Epithelial cell of prostate (primary cell): ENCODE measurements around the gene ZNF385B.

ENCODE experiments used
- DNase-seq: peaks from one replicate; pipeline ENCODE4 v3.0.0-alpha.2; 2011; ENCODE audit warnings: low read depth, low spot score
- H3K27ac ChIP-seq: fragments of 450-650 bp; 2 replicates; pipeline ENCODE4 v1.5.1; 2017; ENCODE audit warnings: mild to moderate bottlenecking

The ZNF385B gene

DNA sequence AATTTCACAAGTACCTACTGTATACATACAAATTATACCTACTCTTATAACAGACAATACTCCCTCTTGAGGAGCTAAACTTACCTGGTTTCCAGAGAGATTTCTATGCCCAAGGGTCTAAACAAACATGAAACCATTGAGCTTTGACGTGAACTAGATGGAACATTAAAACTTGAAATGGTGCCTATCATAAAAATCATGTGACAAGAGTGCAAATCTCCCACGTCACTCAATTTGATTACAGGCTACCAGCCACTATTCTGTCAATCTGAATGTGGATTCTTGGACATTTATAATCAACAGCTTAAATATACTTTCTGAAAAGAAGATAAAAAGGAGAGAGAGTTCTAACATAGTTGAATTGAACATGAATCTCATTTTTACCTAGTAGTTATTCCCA lies 299.7 kb downstream of the ZNF385B start:
- no peak overlapping the region for H3K27ac ChIP-seq
- DNase-seq, result no peak

DNA sequence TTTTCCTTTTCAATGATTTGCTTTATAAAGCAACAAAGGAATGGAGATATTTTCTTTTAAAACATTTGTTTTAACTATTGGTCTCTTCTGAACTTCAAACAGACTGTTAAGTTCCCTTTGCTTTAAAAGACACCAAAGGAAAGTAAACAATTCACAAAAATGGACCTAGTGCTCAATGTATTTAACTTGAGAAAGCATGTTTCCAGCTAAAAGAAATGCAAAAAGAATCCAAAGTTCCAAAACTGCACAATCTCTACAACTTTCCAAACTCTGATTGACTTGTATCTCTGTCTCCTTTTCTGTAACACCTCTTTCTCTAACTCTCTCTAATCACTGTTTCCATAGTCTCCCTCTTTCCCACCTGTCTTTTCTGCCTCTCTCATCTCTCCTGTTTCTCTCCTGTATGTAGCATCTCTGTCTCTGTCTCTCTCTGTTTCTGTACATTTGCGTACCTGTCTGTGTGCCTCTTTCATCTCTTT lies 301.1 kb downstream of the ZNF385B start:
- H3K27ac ChIP-seq, result no peak overlapping the region
- DNase-seq, result no peak

DNA sequence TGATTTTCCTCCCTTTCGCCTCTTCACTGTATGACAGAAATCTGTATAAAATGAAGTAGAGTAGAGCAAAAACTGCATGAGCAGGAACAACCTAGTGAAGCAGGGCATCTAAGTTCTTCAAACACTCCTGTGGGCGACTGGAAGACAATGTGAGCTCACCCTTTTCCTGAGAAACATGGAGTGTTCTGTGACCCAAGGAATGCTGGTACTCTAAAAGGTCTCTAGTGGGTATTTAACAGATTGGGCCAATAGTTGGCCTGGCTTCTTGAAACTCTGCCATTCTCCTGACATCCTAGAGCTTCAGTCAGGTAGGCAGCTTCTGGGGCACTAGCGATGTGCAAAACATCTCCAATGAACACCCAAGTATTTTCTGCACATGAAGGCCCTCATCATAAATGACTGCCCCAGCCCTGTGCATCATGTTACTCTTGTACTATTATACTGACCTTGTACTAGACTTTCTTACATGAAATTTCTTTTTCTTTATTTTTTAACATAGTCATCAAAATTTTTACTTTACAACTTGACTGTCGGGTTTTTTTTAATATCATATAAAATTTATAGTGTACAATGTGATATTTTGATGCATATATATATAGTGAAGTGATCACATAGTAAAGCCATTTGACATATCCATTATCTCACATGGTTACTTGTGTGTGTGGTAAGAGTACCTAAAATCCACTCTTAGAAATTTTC lies 302.2 kb downstream of the ZNF385B start:
- no peak overlapping the region for H3K27ac ChIP-seq
- no peak for DNase-seq

DNA sequence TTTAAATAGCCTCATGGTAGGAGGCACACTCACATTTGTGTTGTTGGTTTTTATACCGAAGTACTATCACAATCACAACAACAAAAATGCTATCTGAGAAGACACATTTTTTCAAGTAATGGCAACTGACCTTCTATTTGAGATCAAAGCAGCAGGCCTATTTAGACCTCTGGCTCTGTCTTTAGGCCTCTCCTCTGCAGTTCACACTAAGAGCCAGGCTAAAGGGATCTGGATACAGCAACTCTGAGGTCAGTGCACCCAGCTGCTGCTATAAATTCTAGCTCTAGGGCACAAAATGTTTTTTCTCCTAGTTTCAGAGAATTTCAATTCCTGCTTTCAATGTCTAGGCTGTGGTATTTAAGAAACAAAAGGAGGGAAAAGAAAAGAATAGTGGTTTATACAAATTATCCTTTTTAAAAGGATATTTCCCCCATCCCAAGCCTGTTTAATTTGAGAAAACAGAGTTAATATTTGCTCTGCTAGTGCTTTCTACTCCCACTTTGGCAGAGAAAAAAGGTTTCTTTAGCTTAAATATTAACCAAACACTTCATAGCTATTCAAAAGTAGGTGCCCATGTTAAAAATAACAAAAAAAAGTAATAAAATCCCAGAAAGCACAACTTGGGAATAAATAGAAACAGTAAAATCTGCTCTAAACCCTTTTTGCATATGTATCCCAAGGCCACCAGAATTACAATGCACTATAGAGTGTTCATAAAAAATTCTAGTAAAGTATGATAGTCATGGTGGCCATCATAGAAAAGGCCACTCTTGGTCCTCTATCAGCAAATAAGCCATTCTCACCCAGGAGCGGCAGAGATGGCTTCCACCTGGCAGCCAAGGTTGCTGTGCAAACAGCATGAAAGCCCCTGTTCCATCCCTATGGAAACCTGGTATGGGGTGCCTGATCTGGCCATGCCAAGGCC lies 303.1 kb downstream of the ZNF385B start:
- H3K27ac ChIP-seq, result no peak overlapping the region
- DNase-seq, result no peak

DNA sequence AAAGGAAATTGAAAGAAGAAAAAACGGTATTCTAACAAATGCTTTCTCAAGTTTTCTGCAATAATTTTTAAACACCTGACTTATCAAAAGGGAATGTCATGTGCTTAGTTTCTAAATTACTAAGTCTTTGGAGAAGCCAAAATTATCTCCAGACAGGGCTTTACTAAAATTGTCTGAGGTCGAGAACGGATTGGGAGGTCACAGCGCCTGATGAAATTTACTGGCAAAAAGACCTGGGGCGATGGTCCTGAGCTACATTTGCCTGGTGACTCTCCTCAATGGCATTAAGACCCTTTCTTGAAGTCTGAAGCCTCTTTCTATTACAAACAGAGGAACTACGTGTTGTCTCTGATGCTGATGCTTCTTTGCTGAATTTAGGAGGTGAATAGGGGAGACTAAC lies 305.0 kb downstream of the ZNF385B start:
- H3K27ac ChIP-seq, result no peak overlapping the region
- DNase-seq, result no peak

DNA sequence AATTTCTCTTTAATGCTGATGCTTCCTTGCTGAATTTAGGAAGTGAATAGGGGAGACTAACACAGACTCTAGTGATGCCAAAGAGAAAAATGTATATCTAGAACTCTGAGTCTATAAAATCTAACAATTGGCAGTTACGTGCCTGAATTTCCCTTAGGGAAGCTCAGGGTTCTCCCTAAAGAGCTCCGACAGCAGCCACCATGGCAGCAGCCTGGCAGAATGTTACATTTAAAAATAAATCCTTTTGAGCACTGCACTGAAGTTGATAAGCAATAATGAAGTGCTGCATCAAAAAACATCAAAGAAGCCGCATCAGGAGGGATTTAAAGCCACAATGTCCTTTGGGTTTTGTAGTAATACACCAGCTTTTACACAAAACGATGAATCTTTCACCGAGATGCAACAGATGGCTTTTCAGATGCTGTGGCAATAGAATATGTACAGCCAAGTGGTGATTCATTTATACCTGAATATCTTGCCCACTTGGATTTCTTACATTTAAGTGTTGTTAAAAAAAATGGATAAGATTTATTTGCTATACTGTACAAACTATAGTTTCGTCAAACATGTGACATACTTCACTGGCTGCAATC lies 305.6 kb downstream of the ZNF385B start:
- DNase-seq, result no peak
- H3K27ac ChIP-seq, result no peak overlapping the region

DNA sequence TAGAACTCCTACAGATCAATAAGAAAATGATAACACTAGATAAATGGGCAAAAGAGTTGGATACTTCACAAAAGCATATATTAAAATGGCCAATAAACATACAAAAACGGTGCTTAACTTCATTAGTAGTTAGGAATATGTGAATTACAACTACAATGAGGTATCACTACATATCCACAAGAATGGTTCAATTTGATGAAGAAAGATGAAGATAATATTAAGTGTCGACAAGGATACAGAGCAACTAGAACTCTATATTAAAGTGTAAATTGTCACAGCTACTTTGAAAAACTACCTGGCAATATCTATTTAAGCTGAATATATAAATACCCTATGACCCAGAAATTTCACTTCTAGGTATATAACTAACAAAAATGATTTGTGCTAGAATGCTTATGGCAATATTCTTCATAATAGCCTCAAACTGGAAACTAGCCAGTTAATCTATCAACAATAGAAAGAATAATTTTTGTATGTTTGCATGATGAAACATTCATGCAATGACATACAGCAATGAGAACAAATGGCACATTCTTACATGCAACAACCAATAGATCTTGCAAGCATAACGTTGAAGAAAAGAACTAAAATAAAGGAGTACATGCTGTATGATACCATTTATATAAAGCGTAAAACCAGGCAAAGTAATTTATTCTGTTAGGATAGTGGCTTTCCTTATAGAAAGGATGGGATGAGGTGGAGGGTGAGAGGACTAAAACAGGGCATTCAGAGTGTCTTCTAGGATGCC lies 306.6 kb downstream of the ZNF385B start:
- no peak overlapping the region for H3K27ac ChIP-seq
- DNase-seq, result no peak

DNA sequence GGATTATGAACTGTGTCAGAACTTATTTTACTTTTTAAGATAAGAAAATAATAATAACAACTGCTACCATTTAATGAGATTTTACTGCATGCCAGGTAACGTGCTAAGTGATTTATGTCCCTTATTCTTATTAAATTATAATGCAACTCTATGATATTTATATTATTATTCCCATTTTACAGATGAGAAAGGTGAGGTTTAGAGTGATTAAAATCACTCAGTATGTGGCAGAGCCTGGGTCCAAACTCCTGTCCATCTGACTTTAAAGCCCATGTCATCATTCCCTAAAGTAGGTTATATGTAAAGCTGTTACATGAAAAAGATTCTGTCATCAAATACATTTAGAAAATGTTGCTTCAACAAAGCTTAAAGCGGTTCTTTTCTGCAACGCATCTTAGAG lies 308.0 kb downstream of the ZNF385B start:
- no peak for DNase-seq
- no peak overlapping the region for H3K27ac ChIP-seq

DNA sequence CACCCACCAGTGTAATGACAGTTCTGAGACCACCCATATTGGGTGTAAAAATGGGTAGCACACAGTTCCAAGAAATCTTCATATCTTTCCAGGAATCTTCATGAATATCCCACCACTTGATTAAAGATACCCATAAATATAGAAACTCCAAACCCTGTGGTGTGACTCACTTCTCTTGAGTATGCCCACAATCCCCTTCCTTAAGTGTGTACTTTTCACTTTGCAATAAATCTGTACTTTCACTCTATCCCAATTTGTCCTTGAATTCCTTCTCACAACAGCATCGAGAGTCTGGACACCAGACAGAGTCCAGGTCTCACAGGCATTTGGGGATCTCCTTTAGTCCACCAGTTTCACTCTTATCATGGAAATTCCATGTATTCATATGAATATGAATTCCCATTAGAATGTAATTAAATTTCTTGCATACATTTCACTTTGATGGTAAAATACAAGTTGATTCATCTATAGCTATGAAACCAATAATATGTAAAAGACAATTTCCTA lies 309.8 kb downstream of the ZNF385B start:
- H3K27ac ChIP-seq, result no peak overlapping the region
- DNase-seq, result no peak

DNA sequence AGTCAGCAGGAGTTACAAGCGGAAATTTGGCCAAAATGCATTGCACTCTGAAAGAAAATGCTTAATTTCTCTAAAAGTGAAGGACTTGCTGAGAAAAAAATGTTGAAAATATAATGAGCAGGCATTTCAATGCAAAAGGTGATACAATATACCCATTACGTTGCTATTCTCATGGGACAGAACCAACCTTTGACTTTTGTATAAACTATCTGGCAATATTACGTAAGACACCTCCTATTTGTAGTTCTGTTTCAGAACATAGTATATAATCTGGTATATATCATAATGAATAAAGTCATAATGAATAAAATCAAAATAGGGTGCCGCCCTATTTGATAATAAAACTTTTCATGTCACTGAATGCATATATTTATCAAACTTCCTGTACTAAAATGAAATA lies 310.6 kb downstream of the ZNF385B start:
- no peak for DNase-seq
- no peak overlapping the region for H3K27ac ChIP-seq

DNA sequence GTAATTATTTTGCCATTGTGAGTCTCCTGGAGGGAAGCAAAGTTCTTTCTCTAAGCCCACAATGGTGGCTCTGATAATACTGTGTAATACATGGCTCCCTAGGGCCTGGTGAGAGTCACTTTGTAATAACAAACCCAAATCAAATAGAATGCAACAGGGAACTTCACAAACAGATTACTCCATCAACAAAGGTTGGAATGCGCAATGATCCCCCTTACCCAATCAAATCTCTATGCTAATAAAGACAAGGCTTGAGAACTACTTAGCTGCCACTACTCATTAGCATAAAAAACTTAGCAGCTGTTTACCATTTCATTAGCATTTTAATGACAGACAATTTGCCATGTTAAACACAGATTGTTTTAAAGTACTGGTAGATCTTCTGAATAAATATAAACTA lies 311.2 kb downstream of the ZNF385B start:
- H3K27ac ChIP-seq, result no peak overlapping the region
- no peak for DNase-seq

DNA sequence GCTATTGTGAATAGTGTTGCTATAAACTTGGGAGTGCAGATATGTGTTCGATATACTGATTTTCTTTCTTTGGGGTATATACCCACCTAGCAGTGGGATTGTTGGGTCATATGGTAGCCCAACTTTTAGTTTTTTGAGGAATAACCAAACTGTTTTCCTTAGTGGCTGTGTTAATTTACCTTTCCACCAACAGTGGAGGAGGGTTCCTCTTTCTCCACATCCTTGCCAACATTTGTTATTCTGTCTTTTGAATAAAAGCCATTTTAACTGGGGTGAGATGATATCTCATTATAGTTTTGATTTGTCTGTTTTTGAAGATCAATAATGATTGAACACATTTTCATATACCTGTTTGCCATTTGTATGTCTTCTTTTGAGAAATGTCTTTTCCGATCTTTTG lies 314.8 kb downstream of the ZNF385B start:
- no peak for DNase-seq

DNA sequence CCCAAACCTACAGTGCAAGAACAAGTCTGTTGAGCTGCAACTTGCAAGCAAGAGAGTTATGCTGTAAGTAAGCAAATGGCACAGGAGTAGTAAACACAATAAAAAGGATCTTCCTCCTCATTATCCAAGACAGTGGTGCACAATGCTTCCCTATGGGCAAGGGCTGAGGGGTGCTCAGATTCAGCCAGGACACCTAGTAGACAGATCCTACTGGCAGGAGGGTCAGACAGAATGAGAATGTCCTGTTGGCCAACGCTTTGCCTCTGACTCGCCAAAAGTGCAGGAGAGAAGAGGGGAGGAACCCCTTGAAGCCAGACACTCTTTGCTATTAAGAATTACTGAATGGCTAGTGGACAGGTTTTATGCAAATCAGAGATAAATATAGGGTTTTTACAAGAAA lies 316.4 kb downstream of the ZNF385B start:
- no peak overlapping the region for H3K27ac ChIP-seq
- no peak for DNase-seq

More for the DNA sequence above, 314.8 kb downstream of the ZNF385B start:
- no peak overlapping the region for H3K27ac ChIP-seq

DNA sequence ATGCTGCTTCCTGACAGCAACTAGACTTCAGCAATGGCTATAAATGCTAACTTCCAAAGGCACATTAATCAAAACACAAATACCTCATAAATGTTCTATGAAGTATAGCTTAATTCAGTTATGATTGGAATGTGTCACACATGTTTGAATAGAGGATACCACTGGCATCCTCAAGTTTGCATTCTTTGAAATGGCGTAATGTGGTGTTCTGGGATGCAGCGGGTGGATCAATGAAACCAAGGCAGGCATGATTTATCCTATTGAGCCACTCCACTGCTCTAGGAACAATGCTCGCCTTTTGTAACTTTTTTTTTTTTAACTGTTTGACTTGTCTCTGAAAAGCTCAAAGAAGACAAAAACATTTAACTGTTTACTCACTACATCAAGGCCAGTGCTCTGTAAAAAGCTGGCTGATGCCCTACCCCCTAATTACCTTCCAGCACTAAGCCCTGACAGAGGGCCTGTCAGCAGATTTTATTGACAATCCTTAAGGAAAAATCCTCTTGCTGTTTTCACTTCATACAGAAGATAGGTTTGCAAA lies 318.0 kb downstream of the ZNF385B start:
- no peak overlapping the region for H3K27ac ChIP-seq
- DNase-seq, result no peak

DNA sequence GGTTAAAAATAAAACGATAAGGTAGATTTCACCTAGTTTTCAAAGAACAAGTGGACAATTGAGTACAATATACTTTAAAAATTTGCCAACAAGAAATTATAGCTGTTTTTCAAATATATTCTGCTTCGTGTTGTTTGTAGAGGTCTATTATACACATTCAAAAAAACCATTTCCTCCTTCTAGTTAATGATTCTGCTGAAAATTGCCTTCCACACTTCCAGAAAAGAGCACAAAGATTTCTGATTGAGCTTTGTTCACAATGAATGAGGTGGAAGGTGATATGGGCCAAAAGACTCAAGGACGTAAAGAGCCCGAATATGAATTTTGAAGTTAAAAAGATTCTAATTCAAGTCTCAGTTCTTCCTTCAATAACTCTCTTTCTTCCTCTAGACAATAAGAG lies 319.8 kb downstream of the ZNF385B start:
- no peak for DNase-seq

DNA sequence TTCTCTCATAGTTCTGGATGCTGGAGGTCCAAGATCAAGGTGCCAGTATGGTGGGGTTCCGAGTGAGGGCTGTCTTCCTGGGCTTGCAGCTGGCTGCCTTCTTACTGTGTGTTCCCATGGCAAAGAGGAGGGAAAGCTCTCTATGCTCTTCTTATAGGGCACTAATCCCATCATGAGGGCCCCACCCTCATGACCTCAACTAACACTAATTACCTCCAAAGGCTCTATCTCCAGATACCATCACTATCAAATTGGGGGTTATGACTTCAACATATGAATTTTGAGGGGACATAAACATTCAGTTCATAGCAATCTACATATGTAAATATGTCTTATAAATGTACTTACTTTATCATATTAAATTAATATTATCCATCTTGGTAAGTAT lies 322.3 kb downstream of the ZNF385B start:
- no peak for DNase-seq

More for the DNA sequence above, 319.8 kb downstream of the ZNF385B start:
- no peak overlapping the region for H3K27ac ChIP-seq

DNA sequence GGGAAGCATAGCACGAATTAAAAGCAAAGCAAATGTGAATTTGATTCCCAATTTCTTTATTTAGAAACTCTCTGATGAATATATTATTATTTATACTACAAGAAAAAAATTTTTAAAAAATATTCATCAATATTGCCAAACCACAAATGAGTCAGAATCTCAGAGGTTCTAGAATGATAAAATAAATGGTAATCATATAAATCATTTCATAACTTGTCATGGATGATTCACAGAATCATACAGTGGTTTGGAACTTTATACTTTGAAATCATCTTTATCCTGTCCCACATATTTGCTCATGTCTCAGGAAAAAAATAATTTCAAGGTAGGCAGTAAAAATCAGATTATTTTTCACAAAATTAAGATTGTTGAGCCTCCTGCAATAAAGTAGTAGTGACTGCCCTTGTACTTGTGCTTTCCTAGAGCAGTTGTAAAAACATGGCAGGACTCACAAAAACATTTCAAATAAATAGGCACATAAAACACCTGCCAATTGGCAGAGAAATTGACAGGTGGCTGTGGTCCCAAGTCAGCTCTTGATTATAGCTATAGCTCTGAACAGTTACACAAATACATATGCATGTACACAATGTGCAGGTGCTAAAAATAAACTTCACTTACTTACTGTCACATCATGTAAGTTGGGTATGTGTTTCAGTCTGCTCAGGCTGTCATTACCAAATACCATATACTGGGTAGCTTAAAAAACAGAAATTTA lies 322.8 kb downstream of the ZNF385B start:
- no peak for DNase-seq
- no peak overlapping the region for H3K27ac ChIP-seq

More for the DNA sequence above, 322.3 kb downstream of the ZNF385B start:
- H3K27ac ChIP-seq, result no peak overlapping the region

DNA sequence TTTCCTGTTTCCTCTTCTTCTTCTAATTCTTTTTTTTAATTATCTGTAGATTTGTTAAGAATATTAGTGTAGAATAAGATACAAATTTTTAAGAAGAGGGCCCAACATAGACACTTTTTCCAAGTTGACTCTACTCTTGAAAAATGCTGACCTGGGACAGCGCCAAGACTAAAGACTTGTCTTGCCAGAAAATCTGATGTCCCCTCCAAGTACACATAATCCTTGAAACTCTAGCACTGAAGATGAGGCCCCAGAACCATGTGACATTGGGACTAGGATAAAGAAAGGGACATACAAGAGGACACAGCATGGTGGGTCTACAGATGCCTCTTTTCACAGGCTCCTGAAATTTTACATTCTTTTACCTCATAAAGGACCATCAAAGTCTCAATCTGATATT lies 325.2 kb downstream of the ZNF385B start:
- DNase-seq, result no peak
- H3K27ac ChIP-seq, result no peak overlapping the region

DNA sequence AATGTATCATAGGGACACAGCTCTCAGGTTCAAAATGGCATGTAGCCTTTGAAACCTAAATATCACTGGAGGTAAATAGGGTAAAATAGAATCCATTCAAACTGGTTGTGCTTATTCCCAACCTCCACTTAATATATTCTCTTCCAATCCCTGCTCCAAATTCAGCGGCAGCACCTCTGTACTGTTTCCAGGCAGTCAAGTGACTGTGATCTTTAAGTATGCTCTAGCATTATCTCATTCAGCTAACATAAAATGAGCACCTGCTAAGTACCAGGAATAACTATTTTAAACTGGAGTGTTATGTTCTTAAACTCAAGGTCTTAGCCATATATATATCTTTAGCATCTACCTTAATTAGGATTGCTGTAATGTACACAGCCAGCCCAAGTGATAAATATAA lies 327.5 kb downstream of the ZNF385B start:
- H3K27ac ChIP-seq, result no peak overlapping the region
- no peak for DNase-seq
